Heart left ventricle (tissue), 16 donors: ENCODE measurements around the gene KRTAP5-5. TPM values are rescaled to one million over a fixed set of nuclear protein-coding genes. Genes with fewer than 3 reads are reported as not detected.

Experiments
- ATAC-seq, 4 donors: fragments of 200-7000 bp; cut with Tn5 transposase; one replicate each; pipeline ENCODE4 v1.9.1; 2020 to 2022; ENCODE audit warnings: moderate library complexity in 4 of 4, mild to moderate bottlenecking in 3 of 4, moderate number of reproducible peaks in 1 of 4
- DNase-seq, 5 donors: peaks; one replicate each; pipeline ENCODE4 v3.0.0-alpha.2; 2020
- H3K27ac ChIP-seq, 12 donors: fragments of 200-600 bp; sonication (generic) in 4 of 12; one replicate each; pipeline versions ENCODE4 v1.5.0 to v1.8.0; 2016 to 2022; ENCODE audit warnings: mild to moderate bottlenecking in 2 of 12
- H3K27me3 ChIP-seq, 9 donors: fragments of 200-600 bp; sonication (generic) in 2 of 9; one replicate each; pipeline versions ENCODE4 v1.5.1 to v1.8.0; 2016 to 2022; ENCODE audit warnings: mild to moderate bottlenecking in 3 of 9
- H3K36me3 ChIP-seq, 9 donors: fragments of 200-600 bp; sonication (generic) in 2 of 9; one replicate each; pipeline versions ENCODE4 v1.5.0 to v1.8.0; 2018 to 2022; ENCODE audit warnings: mild to moderate bottlenecking in 2 of 9
- H3K4me1 ChIP-seq, 12 donors: fragments of 200-600 bp; sonication (generic) in 4 of 12; one replicate each; pipeline versions ENCODE4 v1.5.0 to v1.8.0; 2016 to 2022; ENCODE audit warnings: mild to moderate bottlenecking in 3 of 12
- H3K4me3 ChIP-seq, 12 donors: fragments of 200-600 bp; sonication (generic) in 4 of 12; one replicate each; pipeline versions ENCODE4 v1.5.0 to v1.8.0; 2017 to 2022; ENCODE audit warnings: mild to moderate bottlenecking in 9 of 12, moderate library complexity in 4 of 12
- H3K9me3 ChIP-seq, 12 donors: fragments of 200-600 bp; sonication (generic) in 4 of 12; one replicate each; pipeline versions ENCODE4 v1.5.0 to v1.8.0; 2016 to 2022; ENCODE audit warnings: mild to moderate bottlenecking in 1 of 12
- CTCF ChIP-seq, 12 donors: fragments of 200-600 bp; sonication (generic) in 4 of 12; IDR thresholded peaks; one replicate each; pipeline versions ENCODE4 v1.5.0 to v1.8.0; 2018 to 2022; ENCODE audit warnings: antibody characterized with exemption in 12 of 12, mild to moderate bottlenecking in 5 of 12
- POLR2A ChIP-seq, 2 donors: fragments of 450-650 bp; IDR thresholded peaks; one replicate each; pipeline ENCODE4 v1.6.1; 2017; ENCODE audit warnings: antibody characterized with exemption in 2 of 2, mild to moderate bottlenecking in 2 of 2, moderate library complexity in 2 of 2
- WGBS, 4 donors: extraction: QIAGEN DNeasy Blood & Tissue Kit in 2 of 4; methylation state at CpG; one replicate each; pipeline versions ENCODE4 v1.1.5 to v1.1.7; 2013 to 2018; 5-methylcytosine and 5-hydroxymethylcytosine counted together
- intact Hi-C, 10 donors: fragments of 100-400 bp; cut with DNase I; formaldehyde crosslinking; loops; one replicate each; pipeline versions ENCODE4 v1.11.1 to v1.14.2; 2022
- polyA plus RNA-seq, 2 donors: library from polyadenylated mRNA; stranded (reverse); fragments of 200-250 nt; gene quantifications; one replicate each; pipeline ENCODE4 v1.2.3, GENCODE V29; 2013
- total RNA-seq, 9 donors: library from RNA; depleted of rRNA in 2 of 9; stranded (reverse); fragments of >200 nt in 2 of 9; fragmentation: NEBNext Ultra II Directional in 3 of 9; extraction: Animal tissue kit (Norgen Biotek cat#: 25700) in 3 of 9; gene quantifications; one replicate each; pipeline versions ENCODE4 v1.1.0 to v1.2.4, GENCODE V29; 2016 to 2023
- donor health status: ischemic (EF 13 %, LVEDD 7.1; RV severe dilation, severe dysfunction).
- donor health status: healthy with polysubstance abuse.
- donor health status: DM: no; HTN: yes; CAD: no.
- donor health status: DM: no; HTN: no; CAD: no.
- donor health status: ischemic (EF 25% LVEDD 6.9; RV normal size, moderate dysfunction).
- donor health status: ischemic (EF 25% LVEDD 5.7; RV mildly dilated, moderate dysfunction).
- donor health status: healthy.
- donor health status: DM: yes; HTN: yes; CAD: no.
- donor health status: ischemic (EF 35%, LVEDD 5.7; RV mildly dilated, moderate dysfunction).
- donor health status: nonischemic (EF 11% LVEDD 7.7; RV severe dilation, severe dysfunction).
- donor health status: DM: yes; HTN: yes; CAD: no.
- donor health status: PGD.
- donor health status: ischemic (EF 29% LVEDD 5.4; RV normal size, mild dysfunction).
- donor health status: nonischemic (EF 23%, LVEDD 6.1; RV moderate dilation, normal function).

The KRTAP5-5 gene
- total and polyA plus RNA-seq, 11 donors = not detected

- TF ChIP-seq CTCF (IDR thresholded peaks at IDR 0.05) (no peak), POLR2A (IDR thresholded peaks at IDR 0.05) (no peak)
- WGBS, 4 donors = 67 to 82% (median 80%) methylated on average over 2 of the region's 2 CpGs
- no peaks in the 10 kb centered on the region for H3K9me3 ChIP-seq
- H3K27me3 ChIP-seq = peaks cover 0 to 44% (median 12%) of the 10 kb centered on the region in 9 donors
- peaks cover 0 to 8% (median 3%) of the 10 kb centered on the region in 12 donors for H3K4me1 ChIP-seq
- intact Hi-C loops = loop anchor here in 2 of 10 donors (10.0 kb wide), 1 partner anchor 85 kb away; no protein-coding TSS in a partner anchor
- no peak overlapping the region for H3K4me3 ChIP-seq
- H3K36me3 ChIP-seq = no peaks in the 10 kb centered on the region
- DNase-seq (no peak), ATAC-seq (no peak)
- no peak overlapping the region for H3K27ac ChIP-seq
These were observed 696 bp downstream of the KRTAP5-5 start for GRCh38 chr11:1630271-1630670.

GRCh38 chr11:1631066-1631568 is 1.5 kb downstream of the KRTAP5-5 start:
- peaks cover 0 to 45% (median 12%) of the 10 kb centered on the region in 9 donors for H3K27me3 ChIP-seq
- WGBS, 4 donors = 63 to 69% (median 65%) methylated on average over 13 of the region's 13 CpGs

GRCh38 chr11:1632053-1632714 is 2.6 kb downstream of the KRTAP5-5 start:
- no peak overlapping the region for H3K27ac ChIP-seq
- ATAC-seq (no peak), DNase-seq (no peak)
- TF ChIP-seq POLR2A (IDR thresholded peaks at IDR 0.05) (no peak), CTCF (IDR thresholded peaks at IDR 0.05) (no peak)
- WGBS, 4 donors = 54 to 64% (median 60%) methylated on average over 10 to 11 of the region's 11 CpGs
- no peaks in the 10 kb centered on the region for H3K36me3 ChIP-seq
- H3K27me3 ChIP-seq = peaks cover 0 to 47% (median 12%) of the 10 kb centered on the region in 9 donors
- peaks cover 0 to 8% (median 3%) of the 10 kb centered on the region in 12 donors for H3K4me1 ChIP-seq
- intact Hi-C loops = loop anchor here in 2 of 10 donors (10.0 kb wide), 1 partner anchor 87 kb away; no protein-coding TSS in a partner anchor
- H3K9me3 ChIP-seq = no peaks in the 10 kb centered on the region
- no peak overlapping the region for H3K4me3 ChIP-seq

More at GRCh38 chr11:1631066-1631568, 1.5 kb downstream of the KRTAP5-5 start:
- ATAC-seq = no peak
- no peak for TF ChIP-seq CTCF (IDR thresholded peaks at IDR 0.05)
- no peak for DNase-seq
- intact Hi-C loops = loop anchor here in 2 of 10 donors (10.0 kb wide), 1 partner anchor 86 kb away; no protein-coding TSS in a partner anchor
- Histone ChIP-seq H3K36me3 (no peaks in the 10 kb centered on the region), H3K27ac (no peak overlapping the region), H3K9me3 (no peaks in the 10 kb centered on the region), H3K4me1 (peaks cover 0 to 8% (median 3%) of the 10 kb centered on the region in 12 donors), H3K4me3 (no peak overlapping the region)

GRCh38 chr11:1633864-1634263 is 4.3 kb downstream of the KRTAP5-5 start:
- DNase-seq = no peak
- H3K4me1 ChIP-seq = peaks cover 0 to 11% (median 3%) of the 10 kb centered on the region in 12 donors
- TF ChIP-seq POLR2A (IDR thresholded peaks at IDR 0.05) (no peak), CTCF (IDR thresholded peaks at IDR 0.05) (no peak)
- H3K27me3 ChIP-seq = peaks cover 0 to 35% (median 8%) of the 10 kb centered on the region in 9 donors
- 85 to 92% (median 89%) methylated on average over 10 of the region's 10 CpGs for WGBS, 4 donors
- H3K36me3 ChIP-seq = no peaks in the 10 kb centered on the region
- ATAC-seq = no peak
- intact Hi-C loops = loop anchor here in 2 of 10 donors (10.0 kb wide), 1 partner anchor 89 kb away; no protein-coding TSS in a partner anchor
- no peaks in the 10 kb centered on the region for H3K9me3 ChIP-seq
- no peak overlapping the region for H3K27ac ChIP-seq
- H3K4me3 ChIP-seq = no peak overlapping the region
